ENCODE results near the gene AGBL4.

The AGBL4 gene

GRCh38 chr1:48943826-48944225 lies 1079.9 kb downstream of the AGBL4 start:
- no peak for DNase-seq (ENCODE audit: low read depth in 2 of 2)

DNA sequence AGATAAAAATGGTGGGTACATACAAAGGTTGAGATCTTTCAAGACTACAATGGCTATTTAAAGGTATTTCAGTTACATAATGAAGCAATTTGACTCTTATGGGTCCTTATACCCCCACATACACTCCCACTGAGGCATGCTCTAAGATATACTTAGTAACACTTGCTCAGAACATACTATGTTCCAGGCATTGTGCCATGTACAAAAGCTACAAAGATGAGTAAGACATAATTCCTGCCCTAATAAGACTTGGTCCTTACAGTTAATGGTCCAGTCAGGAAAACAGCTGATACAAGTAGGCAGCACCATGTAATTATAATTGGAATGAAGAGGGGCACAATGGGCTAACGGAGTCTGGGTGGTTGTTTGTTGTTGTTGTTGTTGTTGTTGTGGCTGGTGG lies 1080.4 kb downstream of the AGBL4 start:
- DNase-seq (ENCODE audit: low read depth in 2 of 2) = peak; percentile 56 to 63

DNA sequence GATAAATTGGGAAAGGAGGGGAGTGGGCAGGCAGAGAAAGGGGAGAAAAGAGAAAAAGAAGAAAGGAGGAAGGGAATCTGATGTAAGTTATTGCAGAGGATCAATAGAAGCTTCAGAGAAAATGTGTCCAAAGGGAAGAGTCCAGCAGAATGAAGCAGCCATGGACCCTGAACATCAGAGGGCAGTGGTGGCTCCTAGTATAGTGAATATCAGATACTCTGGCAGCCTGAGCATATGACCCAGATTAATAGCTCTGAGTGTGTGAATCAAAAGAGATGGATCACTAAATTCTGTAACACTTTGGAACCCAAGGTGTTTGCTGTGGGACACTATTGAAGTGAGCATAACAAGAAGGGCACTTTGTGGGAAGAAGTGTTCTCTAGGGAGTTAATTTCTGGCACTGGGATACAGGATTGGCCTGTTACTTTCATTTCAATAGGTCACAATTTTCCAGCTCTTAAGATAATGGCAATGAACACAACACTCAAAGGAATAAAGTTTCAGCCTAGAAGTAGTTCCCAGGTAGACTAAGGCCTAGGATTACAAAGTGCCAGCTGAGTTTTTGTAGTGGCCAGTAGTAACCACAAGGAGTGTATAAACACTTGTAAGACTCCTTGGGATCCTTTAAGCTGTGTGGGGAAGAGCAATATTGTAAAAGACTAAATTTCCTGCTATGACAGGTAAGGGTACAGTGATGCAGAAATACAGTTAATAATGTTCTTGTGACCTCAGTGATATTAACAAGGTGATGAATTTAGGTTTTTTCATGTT lies 1082.6 kb downstream of the AGBL4 start:
- no peak for DNase-seq (ENCODE audit: low read depth in 2 of 2)

GRCh38 chr1:48940354-48940753 lies 1083.4 kb downstream of the AGBL4 start:
- DNase-seq (ENCODE audit: low read depth in 2 of 2) = no peak

GRCh38 chr1:48939828-48940227 lies 1083.9 kb downstream of the AGBL4 start:
- no peak for DNase-seq (ENCODE audit: low read depth in 2 of 2)

DNA sequence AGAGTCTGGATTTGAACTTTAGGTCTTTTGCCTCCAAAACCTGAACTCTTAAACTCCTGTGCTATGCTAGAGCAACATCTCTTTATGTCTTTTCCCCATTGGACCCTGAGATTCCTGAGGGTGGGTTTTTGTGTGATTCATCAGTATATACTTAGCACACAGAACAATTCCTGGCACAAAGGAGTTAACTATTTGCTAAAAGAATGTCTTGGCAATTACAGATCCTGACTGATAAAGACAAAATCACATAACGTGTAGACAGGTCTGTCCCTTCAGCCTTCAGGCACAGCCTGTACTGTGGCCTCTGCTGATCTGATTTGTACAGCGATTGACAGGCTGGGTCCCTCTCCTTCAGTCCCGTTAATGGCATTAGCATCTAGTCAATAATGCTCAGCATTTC lies 1084.7 kb downstream of the AGBL4 start:
- peak; percentile 41 to 49 for DNase-seq (ENCODE audit: low read depth in 2 of 2)

- no peak for DNase-seq (ENCODE audit: low read depth in 2 of 2)
Observed at GRCh38 chr1:48937732-48938131, 1086.0 kb downstream of the AGBL4 start.

DNA sequence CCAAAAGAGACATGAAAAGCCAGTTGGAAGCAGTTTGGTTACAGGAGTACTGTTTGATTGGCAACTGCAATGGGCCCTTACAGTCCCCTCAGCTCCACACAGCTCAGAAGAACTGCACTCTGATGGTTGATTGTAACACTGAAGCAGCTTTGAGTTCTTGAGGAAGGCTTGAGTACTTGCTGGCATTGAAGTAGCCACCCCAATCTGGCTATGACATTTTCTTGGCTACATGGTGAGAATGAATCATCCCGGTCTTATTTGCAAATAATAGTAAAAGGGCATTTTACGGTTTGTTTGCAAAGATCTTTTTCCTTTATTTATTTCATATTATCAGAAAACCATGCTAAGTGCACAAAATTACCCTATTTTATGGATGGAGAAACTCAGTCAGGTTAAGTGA lies 1087.3 kb downstream of the AGBL4 start:
- DNase-seq (ENCODE audit: low read depth in 2 of 2) = no peak

- no peak for DNase-seq (ENCODE audit: low read depth in 2 of 2)
Observed at GRCh38 chr1:48932366-48932765, 1091.4 kb downstream of the AGBL4 start.

DNA sequence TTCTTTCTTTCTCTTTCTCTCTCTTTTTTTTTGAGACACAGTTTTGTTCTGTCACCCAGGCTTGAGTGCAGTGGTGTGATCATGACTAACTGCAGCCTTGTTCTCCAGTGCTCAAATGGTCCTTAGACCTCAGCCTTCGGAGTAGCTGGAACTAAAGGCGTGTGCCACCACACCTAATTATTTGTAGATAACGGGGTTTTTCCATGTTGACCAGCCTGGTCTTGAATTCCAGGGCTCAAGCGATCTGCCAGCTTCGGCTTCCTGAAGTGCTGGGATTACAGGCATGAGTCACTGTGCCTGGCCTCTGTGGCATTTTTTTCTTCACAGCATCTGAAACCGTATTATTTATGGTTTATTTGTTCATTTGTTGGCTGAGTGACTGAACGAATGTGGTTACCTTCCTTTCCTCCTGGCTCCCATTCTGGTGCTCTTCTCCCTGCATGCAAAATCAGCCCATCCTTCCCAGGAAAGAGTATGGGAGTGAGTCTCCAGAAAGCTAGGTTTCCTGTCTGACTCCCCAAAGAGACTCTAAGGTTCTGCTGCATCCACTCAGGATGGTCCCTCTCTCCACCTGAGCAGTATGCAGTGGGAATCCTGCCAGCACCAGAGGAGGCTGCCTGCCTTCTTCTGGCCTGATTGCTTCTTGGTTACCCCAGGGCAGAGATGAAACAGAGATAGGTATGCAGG lies 1092.1 kb downstream of the AGBL4 start:
- DNase-seq (ENCODE audit: low read depth in 2 of 2) = no peak

DNA sequence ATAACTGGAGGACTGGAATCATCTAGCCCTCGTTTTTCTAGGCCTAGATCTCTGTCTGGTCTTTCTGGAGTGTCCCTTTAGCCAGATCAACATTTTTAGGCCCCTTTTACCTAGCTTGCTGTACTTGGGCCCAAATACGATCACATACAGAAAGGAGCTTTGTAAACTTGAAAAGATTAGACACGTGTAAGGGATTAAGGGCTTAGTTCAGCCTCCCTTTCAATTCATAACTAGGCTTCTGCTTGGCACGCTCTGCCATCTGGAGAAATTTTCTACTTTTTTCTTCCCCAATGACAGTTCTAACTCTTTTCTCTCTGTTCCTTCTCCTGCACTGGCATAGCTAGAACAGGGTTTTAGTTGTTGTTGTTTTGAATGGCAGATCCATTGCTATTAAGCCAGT lies 1093.7 kb downstream of the AGBL4 start:
- no peak for DNase-seq (ENCODE audit: low read depth in 2 of 2)

- DNase-seq (ENCODE audit: low read depth in 2 of 2) = no peak
Observed at GRCh38 chr1:48924099-48924498, 1099.7 kb downstream of the AGBL4 start.

- no peak for DNase-seq (ENCODE audit: low read depth in 2 of 2)
Observed at GRCh38 chr1:48923116-48923515, 1100.6 kb downstream of the AGBL4 start.

DNA sequence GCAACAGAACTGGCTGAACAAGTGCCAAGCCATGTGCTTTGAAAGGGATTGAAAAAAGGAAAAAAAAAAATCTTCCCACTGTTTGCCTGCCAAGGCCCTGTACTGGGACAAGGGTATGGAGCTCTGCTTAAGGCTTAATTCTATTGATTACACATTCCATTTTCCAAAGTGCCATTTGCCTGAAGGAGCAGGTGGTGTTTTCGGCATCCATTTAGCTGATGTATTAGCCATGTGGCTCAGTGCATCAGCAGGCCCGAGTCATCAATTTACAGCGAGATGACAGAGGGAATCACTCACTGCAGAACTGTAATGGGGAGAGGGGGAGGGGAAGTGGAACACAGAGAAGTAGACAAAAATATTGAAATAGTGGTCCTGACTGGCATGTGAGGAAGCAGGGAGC lies 1102.9 kb downstream of the AGBL4 start:
- no peak for DNase-seq (ENCODE audit: low read depth in 2 of 2)

DNA sequence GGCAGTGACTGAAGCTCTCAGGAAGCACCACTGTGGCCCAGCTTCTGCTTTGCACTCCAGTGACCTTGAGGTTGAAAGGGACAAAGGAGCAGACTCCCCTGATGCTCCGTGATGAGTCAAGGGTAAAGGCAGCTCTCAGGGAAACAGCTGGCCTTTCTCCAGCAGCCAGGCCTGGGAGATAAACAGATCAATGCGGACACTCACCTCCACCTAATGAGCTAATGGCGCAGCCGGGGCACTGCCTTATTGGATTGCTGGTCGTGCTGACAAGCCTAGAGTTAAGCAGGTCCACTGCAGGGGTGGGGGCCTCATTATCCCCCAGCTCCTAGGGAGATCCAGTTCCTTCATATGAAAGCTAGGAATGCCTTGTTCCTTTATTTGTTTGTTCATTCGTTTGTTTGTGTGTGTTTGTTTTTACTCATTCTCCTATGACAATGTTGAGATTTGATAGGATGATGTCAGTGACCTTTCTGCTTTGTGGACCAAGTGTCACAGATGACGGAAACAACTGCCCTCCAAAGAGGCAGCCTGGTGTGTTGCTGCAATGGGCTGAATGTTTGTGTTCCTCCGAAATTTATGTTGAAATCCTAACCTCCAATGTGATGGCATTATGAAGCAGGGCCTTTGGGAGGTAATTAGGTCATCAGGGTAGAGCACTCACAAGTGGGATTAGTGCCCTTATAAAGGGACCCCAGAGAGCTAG lies 1105.7 kb downstream of the AGBL4 start:
- no peak for DNase-seq (ENCODE audit: low read depth in 2 of 2)

DNA sequence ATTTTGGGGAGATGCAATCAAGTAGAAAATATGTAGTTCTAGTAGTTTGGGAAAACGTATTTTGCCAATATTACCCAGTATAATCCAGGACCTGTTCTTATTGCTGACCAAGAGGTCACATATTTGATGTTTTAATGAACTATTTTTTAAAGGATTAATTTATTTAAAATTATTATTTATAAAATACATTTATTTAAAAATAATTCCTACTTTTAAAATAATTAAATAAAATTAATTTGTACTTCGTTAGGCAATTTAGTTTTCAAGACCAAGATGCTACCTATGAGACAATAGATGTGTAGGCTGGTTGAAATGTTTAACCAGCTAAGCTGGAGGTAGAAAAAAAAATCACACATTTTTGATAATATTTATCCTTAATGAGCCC lies 1106.7 kb downstream of the AGBL4 start:
- DNase-seq (ENCODE audit: low read depth in 2 of 2) = no peak

GRCh38 chr1:48916130-48917069 lies 1107.4 kb downstream of the AGBL4 start:
- peak; percentile 62 to 73 for DNase-seq (ENCODE audit: low read depth in 2 of 2)

DNA sequence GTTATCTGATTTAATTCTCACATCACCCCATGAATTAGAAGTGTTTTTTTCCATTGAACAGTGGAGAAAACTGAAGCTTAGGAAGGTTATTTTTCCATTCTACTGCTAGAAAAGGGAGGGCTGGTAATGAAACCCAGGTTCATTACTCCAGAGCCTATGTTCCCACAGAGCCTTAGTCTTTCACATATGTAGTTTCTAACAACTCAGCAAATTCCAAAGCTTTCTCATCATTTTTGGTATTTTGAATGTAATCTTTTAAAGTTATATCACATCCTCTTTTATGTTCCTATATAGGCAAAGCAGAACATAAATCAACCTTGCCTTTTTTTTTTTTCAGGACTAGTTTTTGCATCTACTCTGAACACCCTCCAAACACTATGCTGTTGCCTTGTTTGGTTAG lies 1115.1 kb downstream of the AGBL4 start:
- peak; percentile 26 to 31 for DNase-seq (ENCODE audit: low read depth in 2 of 2)

- no peak for DNase-seq (ENCODE audit: low read depth in 2 of 2)
Observed at GRCh38 chr1:48906729-48907128, 1117.0 kb downstream of the AGBL4 start.

DNA sequence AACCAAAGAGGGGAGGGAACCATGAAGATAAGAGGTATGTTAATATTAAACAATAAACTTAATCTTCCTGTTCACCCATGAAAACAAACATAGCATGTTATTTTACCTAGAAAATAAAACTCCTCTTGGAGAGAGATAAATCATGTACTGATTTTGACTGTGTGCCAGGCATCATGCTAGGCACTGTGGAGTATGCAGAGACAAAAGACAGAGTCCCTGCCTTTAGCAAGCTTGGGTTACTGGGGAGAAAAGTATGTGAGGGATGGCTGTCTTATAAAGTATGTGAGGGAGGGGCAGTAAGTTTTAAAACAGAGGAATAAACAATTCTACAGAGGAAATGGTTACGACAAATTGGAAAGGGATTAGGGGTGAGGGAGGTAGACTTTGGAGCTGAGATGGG lies 1117.6 kb downstream of the AGBL4 start:
- no peak for DNase-seq (ENCODE audit: low read depth in 2 of 2)

DNA sequence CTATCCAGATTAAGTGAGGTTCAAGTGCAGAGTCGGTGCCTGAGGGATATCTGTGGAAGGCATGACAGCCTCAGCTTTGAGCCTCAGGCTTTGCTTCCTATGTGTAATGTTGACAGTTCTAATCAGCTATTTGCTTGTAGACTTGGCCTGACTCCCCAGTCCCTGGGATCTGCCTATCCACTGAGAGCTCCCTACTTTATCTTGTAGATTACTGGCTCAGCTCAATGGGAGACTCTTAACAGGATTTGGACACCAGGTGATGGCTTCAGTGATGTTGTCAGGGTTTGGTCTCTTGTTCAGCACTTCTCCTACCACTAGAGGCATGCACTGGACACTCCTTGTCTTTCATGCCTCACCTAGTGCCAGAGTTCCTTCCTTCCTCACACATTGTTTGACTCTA lies 1120.5 kb downstream of the AGBL4 start:
- no peak for DNase-seq (ENCODE audit: low read depth in 2 of 2)

GRCh38 chr1:48898894-48899293 lies 1124.9 kb downstream of the AGBL4 start:
- no peak for DNase-seq (ENCODE audit: low read depth in 2 of 2)
